Transverse colon (tissue), 3 donors: ENCODE data around the gene MATN3.

Source experiments
- POLR2A ChIP-seq: fragments of 450-650 bp; IDR thresholded peaks from one replicate; pipeline ENCODE4 v1.6.1; 2016; ENCODE audit warnings: antibody characterized with exemption, mild to moderate bottlenecking, moderate library complexity
- TF ChIP-seq, protein P1 (sequence below), 5 experiments: fragments of 200-600 bp in 3 of 5; fragments of 450-650 bp in 2 of 5; sonication (generic) in 3 of 5; IDR thresholded peaks; 1 replicate in 2 of 5; 2 replicates in 3 of 5; pipeline ENCODE4 v1.5.1; 2016 to 2017; ENCODE audit warnings: antibody characterized with exemption in 5 of 5, inconsistent platforms in 3 of 5, mild to moderate bottlenecking in 2 of 5, moderate library complexity in 1 of 5

DNA sequence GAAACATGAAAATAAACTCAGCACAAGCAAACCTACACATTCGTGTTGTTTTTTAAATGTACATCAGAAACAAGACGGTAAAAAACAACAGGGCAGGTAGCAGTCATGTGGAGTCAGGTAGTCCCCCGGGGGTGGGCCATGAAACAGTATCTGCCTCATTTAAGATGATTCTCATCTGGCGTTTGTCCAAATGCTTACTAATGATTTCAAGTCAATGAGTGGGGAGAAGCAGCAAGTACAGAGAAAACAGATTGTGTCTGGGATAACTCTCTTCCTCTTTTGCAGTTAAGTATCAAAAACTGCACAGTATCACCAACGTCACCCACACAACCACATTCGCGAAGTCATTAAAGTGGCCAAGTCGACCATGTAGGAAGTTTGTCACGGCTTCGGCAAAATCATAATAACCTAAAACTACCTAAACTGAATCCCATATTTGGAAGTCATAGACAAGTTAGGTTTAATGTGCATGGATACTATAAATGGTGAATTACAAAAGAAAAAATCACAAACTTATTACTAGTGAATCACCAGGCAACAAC is 37.7 kb upstream of the MATN3 start:
- TF ChIP-seq, protein P1, sequence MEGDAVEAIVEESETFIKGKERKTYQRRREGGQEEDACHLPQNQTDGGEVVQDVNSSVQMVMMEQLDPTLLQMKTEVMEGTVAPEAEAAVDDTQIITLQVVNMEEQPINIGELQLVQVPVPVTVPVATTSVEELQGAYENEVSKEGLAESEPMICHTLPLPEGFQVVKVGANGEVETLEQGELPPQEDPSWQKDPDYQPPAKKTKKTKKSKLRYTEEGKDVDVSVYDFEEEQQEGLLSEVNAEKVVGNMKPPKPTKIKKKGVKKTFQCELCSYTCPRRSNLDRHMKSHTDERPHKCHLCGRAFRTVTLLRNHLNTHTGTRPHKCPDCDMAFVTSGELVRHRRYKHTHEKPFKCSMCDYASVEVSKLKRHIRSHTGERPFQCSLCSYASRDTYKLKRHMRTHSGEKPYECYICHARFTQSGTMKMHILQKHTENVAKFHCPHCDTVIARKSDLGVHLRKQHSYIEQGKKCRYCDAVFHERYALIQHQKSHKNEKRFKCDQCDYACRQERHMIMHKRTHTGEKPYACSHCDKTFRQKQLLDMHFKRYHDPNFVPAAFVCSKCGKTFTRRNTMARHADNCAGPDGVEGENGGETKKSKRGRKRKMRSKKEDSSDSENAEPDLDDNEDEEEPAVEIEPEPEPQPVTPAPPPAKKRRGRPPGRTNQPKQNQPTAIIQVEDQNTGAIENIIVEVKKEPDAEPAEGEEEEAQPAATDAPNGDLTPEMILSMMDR (IDR thresholded peaks at IDR 0.05): no peak
- TF ChIP-seq POLR2A: peak; percentile 42
